Right lobe of liver (tissue), 4 donors: ENCODE results near the gene CSGALNACT2.

Experiments
- CTCF ChIP-seq, 4 donors: fragments of 200-600 bp in 3 of 4; fragments of 450-650 bp in 1 of 4; IDR thresholded peaks; one replicate each; pipeline versions ENCODE4 v1.5.1 to v1.8.0; 2016 to 2022; ENCODE audit warnings: antibody characterized with exemption in 4 of 4, mild to moderate bottlenecking in 2 of 4
- POLR2A ChIP-seq: fragments of 450-650 bp; IDR thresholded peaks from one replicate; pipeline ENCODE4 v1.6.1; 2017; ENCODE audit warnings: antibody characterized with exemption, mild to moderate bottlenecking
- donor health status: DM: no; HTN: no; CAD: no.
- donor health status: DM: no; HTN: no; CAD: no.
- donor health status: DM: no; HTN: yes; CAD: no.

- TF ChIP-seq CTCF (IDR thresholded peaks at IDR 0.05) = no peak
- TF ChIP-seq POLR2A = no peak
These were observed 17.5 kb downstream of the CSGALNACT2 start for GRCh38 chr10:43155741-43156140.
